ENCODE measurements around the gene PNISR. TPM values are rescaled to one million over a fixed set of nuclear protein-coding genes. Genes with fewer than 3 reads are reported as not detected.

Gene PNISR
- total and polyA plus RNA-seq, 2 of the 13 experiments (the other 11 are each of a cell fraction or from before 2014, with no cell fraction given), result 43.0 to 48.0 TPM

DNA sequence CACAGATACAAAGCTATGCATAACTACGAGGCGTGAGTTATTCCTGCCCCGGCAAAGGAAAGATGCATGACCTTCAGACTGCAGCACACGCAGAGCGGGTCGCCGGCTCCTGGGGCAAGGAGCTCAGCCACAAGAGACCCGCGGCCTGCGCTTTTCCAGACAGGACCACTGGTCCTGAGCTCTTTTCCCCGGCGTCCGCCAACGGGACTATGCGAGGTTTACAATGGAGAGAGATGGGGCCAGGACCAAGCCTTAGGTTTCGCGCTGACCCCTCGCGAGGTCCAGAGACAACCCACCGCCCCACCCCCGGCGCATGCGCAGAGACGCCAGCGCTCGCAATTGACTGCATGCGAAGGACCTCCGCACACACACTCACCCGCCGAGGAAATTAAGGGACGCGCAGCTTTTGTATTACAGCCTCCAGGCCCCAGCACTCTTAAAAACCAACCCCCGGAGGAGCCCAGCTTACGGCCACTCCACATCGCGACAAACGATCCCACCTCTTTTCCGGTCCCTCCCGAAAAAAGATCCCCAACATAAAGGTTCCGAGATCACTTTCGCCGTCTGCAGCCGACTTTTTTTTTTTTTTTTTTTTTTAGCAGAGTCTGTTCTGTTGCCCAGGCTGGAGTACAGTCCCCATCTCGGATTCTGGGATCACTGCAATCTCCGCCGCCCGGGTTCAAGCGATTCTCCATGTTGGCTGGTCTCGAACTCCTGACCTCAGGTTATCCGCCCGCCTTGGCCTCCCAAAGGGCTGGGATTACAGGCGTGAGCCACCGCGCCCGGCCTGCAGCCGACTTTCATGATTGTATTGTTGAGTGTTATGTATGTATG lies 31.2 kb downstream of the PNISR start, which contains the start of gene COQ3 (continued):
- TF ChIP-seq, protein P1, sequence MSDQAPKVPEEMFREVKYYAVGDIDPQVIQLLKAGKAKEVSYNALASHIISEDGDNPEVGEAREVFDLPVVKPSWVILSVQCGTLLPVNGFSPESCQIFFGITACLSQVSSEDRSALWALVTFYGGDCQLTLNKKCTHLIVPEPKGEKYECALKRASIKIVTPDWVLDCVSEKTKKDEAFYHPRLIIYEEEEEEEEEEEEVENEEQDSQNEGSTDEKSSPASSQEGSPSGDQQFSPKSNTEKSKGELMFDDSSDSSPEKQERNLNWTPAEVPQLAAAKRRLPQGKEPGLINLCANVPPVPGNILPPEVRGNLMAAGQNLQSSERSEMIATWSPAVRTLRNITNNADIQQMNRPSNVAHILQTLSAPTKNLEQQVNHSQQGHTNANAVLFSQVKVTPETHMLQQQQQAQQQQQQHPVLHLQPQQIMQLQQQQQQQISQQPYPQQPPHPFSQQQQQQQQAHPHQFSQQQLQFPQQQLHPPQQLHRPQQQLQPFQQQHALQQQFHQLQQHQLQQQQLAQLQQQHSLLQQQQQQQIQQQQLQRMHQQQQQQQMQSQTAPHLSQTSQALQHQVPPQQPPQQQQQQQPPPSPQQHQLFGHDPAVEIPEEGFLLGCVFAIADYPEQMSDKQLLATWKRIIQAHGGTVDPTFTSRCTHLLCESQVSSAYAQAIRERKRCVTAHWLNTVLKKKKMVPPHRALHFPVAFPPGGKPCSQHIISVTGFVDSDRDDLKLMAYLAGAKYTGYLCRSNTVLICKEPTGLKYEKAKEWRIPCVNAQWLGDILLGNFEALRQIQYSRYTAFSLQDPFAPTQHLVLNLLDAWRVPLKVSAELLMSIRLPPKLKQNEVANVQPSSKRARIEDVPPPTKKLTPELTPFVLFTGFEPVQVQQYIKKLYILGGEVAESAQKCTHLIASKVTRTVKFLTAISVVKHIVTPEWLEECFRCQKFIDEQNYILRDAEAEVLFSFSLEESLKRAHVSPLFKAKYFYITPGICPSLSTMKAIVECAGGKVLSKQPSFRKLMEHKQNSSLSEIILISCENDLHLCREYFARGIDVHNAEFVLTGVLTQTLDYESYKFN (CRISPR knock-in tag; conservative IDR thresholded peaks at IDR 0.05), result 0 out of 2 replicates have a peak, but pooled peaks have one; percentile 34
- TF ChIP-seq, protein P2, sequence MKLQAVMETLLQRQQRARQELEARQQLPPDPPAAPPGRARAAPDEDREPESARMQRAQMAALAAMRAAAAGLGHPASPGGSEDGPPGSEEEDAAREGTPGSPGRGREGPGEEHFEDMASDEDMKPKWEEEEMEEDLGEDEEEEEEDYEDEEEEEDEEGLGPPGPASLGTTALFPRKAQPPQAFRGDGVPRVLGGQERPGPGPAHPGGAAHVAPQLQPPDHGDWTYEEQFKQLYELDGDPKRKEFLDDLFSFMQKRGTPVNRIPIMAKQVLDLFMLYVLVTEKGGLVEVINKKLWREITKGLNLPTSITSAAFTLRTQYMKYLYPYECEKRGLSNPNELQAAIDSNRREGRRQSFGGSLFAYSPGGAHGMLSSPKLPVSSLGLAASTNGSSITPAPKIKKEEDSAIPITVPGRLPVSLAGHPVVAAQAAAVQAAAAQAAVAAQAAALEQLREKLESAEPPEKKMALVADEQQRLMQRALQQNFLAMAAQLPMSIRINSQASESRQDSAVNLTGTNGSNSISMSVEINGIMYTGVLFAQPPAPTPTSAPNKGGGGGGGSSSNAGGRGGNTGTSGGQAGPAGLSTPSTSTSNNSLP (IDR thresholded peaks at IDR 0.05; ENCODE audit: low read depth, low read length), result no peak
- TF ChIP-seq, protein P3, sequence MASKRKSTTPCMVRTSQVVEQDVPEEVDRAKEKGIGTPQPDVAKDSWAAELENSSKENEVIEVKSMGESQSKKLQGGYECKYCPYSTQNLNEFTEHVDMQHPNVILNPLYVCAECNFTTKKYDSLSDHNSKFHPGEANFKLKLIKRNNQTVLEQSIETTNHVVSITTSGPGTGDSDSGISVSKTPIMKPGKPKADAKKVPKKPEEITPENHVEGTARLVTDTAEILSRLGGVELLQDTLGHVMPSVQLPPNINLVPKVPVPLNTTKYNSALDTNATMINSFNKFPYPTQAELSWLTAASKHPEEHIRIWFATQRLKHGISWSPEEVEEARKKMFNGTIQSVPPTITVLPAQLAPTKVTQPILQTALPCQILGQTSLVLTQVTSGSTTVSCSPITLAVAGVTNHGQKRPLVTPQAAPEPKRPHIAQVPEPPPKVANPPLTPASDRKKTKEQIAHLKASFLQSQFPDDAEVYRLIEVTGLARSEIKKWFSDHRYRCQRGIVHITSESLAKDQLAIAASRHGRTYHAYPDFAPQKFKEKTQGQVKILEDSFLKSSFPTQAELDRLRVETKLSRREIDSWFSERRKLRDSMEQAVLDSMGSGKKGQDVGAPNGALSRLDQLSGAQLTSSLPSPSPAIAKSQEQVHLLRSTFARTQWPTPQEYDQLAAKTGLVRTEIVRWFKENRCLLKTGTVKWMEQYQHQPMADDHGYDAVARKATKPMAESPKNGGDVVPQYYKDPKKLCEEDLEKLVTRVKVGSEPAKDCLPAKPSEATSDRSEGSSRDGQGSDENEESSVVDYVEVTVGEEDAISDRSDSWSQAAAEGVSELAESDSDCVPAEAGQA (IDR thresholded peaks at IDR 0.05; ENCODE audit: low read depth), result no peak
- TF ChIP-seq, protein P3 (CRISPR knock-in tag; IDR thresholded peaks at IDR 0.05; ENCODE audit: borderline replicate concordance), result no peak
- TF ChIP-seq HOXA3 (CRISPR knock-in tag; IDR thresholded peaks at IDR 0.05) (peak; percentile 50; the same call in 1 of the 2 replicates), ZNF569 (CRISPR knock-in tag; IDR thresholded peaks at IDR 0.05; ENCODE audit: borderline replicate concordance) (no peak)
- TF ChIP-seq, protein P4, sequence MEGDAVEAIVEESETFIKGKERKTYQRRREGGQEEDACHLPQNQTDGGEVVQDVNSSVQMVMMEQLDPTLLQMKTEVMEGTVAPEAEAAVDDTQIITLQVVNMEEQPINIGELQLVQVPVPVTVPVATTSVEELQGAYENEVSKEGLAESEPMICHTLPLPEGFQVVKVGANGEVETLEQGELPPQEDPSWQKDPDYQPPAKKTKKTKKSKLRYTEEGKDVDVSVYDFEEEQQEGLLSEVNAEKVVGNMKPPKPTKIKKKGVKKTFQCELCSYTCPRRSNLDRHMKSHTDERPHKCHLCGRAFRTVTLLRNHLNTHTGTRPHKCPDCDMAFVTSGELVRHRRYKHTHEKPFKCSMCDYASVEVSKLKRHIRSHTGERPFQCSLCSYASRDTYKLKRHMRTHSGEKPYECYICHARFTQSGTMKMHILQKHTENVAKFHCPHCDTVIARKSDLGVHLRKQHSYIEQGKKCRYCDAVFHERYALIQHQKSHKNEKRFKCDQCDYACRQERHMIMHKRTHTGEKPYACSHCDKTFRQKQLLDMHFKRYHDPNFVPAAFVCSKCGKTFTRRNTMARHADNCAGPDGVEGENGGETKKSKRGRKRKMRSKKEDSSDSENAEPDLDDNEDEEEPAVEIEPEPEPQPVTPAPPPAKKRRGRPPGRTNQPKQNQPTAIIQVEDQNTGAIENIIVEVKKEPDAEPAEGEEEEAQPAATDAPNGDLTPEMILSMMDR (CRISPR knock-in tag; IDR thresholded peaks at IDR 0.05), result no peak
- TF ChIP-seq, protein P5, sequence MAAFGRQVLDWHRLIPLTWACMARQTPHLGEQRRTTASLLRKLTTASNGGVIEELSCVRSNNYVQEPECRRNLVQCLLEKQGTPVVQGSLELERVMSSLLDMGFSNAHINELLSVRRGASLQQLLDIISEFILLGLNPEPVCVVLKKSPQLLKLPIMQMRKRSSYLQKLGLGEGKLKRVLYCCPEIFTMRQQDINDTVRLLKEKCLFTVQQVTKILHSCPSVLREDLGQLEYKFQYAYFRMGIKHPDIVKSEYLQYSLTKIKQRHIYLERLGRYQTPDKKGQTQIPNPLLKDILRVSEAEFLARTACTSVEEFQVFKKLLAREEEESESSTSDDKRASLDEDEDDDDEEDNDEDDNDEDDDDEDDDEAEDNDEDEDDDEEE (CRISPR knock-in tag; IDR thresholded peaks at IDR 0.05), result peak; percentile 83; the same call in 1 of the 2 replicates
- TF ChIP-seq, protein P6, sequence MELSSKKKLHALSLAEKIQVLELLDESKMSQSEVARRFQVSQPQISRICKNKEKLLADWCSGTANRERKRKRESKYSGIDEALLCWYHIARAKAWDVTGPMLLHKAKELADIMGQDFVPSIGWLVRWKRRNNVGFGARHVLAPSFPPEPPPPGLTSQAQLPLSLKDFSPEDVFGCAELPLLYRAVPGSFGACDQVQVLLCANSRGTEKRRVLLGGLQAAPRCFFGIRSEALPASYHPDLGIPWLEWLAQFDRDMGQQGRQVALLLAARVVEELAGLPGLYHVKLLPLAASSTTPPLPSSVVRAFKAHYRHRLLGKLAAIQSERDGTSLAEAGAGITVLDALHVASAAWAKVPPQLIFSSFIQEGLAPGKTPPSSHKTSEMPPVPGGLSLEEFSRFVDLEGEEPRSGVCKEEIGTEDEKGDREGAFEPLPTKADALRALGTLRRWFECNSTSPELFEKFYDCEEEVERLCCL (CRISPR knock-in tag; IDR thresholded peaks at IDR 0.05; ENCODE audit: borderline replicate concordance), result peak; percentile 24; the same call in 1 of the 2 replicates

All from HepG2 (cell line).